Stimulated activated CD4-positive, alpha-beta T cell treated with anti-CD3 and anti-CD28 coated beads, Interleukin-1b, Interleukin-23, amount 100 ng/mL, for 48 hours (primary cell): ENCODE data around the gene RNF217.
"Not testable (repeated sequence)": the region's sequence is repeated elsewhere in the genome, so short reads cannot be mapped to it uniquely, and the experiment has no call there.

Experiments used
- DNase-seq: peaks from one replicate; pipeline ENCODE4 v3.0.0-alpha.2; 2020

The RNF217 gene

DNA sequence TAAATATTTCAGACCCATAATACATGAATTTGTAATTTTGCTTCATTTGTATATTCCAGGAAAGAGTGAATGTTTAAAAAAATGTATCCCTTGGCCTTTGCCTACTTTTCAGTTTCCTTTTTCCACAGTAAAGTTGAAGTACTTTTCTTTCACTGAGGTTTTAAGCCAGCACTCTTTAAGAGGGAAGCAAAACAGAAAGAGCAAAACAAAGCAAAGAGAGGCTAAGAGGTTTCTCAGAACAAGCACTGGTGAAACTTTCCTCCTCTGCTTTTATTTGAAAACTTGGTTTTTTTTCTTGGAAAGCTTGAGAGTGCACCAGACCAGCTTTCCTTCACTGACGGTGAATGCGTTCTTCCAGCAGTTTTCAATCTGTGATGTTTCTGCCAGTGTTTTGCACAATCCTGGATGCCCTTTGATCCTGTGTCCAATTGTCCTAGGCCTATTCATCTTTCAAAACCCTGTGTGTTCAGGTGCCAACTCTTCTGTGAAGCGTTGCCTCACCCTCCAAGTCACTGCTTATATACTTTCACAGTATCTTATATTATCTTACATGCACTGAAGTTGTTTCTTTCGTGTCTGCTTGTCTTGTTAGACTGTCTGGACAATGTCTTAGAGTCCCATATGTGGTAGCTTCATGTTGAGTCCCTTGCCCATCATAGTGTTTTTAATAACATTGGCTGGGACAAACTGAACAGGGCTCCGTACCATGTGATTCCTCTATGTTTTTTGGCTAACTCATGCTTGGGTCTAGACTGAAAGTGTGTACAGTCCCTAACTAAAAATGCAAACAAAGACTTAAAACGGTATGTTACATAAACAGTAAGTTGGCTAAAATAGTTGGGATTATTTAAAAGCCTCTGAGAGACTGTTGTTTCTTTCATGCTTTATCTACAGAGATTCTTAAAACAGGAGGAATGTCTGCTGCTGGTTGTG is 1.9 kb downstream of the RNF217 start:
- no peak for DNase-seq

DNA sequence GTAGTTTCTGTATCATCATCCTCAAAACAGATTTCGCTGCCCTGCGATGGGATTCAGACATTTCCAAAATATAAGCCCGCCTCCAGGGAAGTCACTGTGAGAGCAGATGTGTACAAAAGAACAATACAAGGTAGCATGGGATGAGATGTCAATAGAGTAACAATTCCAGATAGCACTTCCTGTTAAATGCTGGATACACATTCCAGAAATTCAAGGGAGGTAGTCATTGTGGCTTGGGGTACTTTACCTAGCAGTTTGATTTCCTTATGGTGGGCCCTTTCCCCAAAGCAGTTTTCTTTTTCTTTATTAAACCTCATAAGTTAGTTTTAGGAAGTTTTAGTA is 2.5 kb downstream of the RNF217 start:
- DNase-seq = no peak

DNA sequence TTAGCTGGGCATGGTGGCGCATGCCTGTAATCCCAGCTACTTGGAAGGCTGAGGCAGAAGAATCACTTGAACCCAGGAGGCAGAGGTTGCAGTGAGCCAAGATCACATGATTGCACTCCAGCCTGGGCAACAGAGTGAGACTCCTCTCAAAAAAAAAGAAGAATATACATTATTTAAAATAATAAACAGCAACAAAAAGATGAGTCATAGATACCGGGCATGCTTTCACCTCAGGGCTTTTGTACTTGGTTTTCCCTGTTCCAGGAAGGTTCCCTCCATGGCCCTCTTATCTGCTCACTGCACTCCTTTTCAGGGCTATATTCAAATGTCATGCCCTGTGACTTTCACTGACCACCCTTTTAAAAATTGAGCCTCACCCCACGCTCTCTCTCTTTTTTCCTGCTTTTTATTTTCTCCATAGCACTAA is 3.2 kb downstream of the RNF217 start:
- DNase-seq = not testable (repeated sequence)

DNA sequence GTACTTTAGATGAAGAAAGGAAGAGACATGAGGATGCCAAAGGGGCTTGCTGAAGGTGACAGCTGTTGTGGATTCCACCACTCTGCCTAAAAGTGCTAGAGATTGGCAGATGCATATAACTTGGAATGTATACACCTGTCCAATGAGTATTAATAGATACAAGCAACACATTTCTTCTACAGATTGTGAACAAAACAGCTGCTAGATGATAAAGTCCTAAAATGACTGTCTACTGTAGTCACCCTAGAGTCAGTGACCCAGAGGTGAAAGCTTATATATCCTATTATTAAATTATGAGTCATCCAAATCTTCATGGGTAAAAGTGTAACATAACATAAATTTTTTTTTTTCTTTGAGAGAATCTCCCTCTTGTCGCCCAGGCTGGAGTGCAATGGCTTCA is 5.2 kb downstream of the RNF217 start:
- no peak for DNase-seq

DNA sequence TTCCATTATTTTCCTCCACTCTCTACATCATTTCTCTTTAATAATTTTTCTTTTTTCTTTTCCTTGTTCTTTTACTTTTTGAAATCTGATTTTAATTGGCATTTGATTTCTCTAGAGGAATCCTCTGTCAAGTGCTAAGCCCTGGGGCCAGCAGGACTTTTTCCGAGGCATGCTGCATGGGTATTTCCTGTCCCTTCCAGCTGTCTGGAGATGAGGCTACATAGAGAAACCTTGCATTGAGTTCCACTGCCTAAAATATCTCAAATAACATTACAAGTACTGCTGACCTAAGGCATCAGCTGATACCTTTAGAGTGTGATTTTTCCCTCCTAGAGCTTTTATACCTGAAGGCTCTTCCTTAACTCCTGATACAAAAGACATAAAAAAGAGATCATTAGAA is 6.2 kb downstream of the RNF217 start:
- no peak for DNase-seq

DNA sequence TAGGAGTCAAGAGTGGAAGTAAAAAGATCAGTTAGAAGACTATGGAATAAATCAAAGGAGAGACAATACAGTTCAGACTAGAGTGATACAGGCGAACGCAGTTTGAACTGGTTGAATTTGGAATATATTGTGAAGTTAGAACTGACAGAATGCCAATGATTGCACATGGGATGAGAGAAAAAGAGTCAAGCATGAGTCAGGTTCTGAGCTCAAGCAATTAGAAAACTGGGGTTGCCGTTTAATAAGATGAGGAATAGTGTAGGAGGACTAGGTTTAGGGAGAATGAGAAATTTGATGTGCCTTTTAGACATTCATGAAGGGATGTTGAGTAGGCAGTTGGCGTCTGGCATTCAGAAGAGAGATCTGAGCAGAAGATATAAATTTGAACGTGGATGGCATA is 8.0 kb downstream of the RNF217 start:
- no peak for DNase-seq

DNA sequence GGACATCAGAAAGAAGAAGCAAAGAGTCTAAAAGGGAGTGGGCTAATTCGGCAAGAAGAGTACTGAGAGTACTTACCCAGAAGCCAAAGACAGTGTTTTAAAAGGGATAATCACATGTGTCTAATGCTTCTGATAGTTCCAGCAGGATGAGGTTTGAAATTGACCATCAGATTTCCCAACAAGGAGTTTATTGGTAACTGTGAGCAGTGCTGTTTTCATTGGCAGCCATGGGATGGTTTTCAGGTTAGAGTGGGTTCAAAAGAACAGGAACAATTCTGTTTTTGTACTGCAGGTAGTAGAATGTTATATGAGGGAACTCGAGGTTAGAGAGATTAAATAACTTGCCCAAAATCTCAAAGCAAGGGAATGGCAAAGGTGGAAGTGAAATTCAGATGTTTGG is 8.5 kb downstream of the RNF217 start:
- DNase-seq = no peak

DNA sequence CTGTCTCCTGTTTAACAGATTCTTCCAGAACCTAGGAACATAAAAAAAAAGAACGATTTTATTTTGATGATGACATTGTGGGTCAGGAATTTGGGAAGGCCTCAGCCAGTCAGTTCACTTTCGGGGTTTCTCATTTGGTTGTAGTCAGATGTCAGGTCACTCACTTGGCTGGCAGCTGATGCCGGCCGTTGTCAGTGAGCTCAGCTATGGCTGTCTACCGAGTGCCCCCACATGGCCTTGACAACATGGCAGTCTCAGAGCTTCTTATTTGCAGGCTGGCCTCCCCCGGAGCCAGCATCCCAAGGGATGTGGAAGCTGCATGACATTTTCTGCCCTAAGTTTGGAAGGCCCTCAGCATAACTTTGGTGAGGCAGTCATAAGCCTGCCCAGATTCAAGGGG is 11.5 kb downstream of the RNF217 start:
- DNase-seq = no peak

DNA sequence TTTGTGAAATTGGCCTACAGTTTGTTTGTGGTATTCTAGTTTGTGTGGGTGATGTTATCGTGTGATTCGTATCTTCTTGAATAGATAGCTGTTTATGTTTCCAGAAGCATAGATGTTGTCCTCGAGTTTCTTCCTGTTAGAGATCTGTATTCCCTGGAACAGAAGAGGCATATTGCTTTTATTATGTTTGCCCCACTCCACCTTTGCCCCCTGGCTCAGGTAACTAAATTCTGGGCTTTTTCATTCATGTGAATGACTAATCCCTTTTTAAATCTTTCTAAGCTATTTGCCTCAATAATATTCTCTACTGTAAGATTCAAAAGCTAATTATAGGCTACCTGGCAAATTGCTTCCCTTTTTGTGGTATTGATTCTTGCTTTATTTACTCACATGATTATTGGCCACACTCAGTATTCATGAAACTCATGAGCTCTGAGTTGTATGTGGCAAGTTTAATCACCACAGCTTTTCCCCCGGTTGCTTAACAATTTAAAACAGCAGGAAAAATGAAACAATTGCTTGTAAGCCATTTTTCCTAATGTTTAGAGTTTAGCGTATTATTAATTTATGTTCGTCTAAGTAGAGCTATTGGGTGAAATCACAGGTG is 12.6 kb downstream of the RNF217 start:
- DNase-seq = no peak

DNA sequence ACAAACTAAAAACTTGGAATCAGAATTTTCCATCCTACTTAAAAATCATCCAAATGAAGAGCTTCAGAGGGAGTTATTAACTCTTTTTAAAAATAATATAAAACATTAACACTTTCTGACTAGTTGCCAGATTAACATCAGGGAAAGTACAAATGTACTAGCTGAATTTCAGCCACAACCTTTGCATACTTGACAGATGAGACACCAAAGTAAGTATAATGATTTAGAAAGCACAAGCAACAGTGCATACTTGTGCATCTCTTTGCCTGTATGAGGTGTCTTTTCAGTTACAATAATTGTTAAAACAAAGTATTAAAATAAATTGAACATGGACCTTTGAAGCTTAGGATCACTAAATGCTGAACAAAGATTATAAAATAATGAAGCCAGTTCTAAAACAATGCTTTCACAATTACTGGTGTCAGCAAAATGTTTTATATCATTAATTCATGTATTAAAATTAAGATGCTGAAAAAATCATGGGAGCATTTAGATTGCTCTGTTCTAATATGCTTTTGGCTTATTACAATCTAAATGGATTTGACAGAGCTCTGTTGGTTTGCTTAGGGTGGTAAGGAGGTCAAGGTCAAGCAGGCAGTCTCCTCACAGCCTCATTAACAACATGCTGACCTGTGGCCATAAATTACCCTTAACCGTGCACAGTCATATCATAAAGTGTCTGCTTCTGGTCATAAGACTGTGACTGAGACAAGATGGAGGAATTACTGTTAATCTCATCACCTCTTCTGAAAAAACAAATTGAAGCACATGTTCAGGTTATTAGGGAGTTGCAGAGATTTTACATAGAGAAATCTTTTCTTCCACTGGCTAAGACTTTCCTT is 15.1 kb downstream of the RNF217 start:
- no peak for DNase-seq

DNA sequence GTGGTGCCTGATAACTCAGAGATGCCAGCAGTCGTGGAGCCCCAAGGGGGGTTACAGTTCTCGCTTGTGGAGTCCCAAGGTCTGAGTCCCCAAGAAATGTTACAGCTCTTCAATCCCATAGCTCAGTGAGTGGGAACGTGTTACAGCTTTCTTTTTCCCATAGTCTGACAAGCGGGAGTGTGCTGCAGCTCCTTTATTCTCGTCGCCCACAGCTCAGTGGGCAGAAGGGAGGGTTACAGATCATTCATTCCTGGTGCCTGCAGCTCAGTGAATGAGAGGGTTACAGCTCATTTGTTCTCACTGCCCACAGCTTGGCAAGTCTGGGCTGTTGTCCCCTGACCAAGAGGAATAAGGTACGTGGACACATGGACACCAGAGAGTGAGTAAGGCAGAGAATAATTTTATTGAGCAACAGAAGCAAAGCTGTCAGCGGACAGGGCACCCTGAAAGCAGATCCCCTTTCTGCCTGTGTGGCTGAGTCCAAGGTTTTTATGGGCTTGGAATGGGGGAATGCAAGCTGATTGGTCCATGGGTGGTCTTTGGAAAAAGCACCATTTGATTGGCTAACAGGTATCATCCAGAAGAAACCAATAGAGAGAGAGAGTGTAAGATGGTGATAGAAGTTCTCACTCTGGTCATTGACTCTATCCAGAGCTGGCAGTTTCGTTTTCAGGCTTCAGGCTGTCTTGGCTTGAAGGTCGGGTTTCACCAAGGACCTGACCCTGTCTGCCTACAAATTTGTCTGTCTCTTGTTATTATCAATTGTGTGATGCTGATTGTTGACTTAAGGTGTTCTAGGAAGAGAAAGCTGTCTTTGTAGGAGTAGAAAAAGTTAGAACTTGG is 16.4 kb downstream of the RNF217 start:
- DNase-seq = no peak

DNA sequence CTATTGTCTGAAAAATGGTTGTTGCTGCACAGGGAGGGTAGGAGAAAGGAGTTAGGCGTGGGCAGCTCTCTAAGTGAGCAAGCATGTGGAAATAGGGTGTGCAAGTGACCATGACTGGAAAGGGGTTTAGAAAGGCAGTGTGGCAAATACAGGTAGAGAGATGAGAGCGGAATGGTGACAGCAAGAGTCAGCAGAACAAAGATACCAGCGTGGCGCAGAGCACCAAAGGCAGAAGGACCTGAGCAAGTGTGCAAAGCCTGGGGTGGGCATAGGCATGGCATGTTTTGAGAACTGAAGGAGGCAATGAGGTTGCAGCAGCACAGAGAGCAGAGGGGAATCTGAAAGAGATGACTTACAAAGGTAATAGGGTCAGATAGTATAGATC is 17.0 kb downstream of the RNF217 start:
- DNase-seq = no peak

DNA sequence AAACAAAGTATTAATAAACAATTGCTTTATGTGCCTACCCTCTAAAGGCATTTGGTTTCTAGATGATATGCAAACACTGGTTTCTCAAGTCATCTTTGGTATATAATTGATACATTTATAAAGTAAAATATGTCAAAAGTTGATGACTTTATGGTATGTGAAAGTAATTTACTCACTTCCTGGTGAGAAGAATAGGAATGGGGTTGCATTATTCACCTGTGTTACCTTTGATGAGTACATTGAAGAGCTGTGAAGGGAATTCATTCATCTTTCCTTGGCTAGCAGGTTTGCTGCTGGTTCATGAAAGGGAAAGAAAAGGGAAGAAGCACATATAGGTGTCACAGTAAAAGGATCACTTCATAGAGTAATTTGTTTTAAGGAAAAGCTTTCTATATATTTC is 20.4 kb downstream of the RNF217 start:
- no peak for DNase-seq

DNA sequence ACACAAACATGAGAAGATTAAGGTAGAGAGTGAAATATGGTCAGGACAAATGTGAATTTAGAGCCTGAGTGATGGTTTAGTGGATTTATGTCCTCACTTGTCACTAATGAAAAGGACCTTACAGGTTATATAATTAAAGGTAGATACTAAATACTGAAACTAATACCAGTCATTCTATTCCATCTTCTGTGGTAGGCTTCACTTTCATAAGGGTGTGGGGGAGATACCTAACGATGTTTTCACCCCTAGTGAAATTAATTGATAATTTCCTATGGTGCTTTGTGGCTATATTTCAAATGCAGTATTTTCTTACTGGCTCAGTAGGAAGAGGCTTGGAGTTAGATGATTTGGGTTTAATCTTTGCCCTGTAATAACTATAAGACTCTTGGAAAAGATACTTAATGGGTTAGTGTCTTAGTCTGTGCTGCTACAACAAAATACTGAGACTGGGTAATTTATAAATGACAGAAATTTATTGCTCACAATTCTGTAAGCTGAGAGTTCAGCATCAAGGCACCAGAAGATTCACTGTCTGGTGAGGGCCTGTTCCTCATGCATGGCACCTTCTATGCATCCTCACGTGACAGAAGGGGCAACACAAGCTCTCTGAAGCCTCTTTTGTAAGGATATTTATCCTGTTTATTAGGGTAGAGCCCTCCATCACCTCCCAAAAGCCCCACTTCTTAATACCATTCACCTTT is 21.3 kb downstream of the RNF217 start:
- DNase-seq = no peak

DNA sequence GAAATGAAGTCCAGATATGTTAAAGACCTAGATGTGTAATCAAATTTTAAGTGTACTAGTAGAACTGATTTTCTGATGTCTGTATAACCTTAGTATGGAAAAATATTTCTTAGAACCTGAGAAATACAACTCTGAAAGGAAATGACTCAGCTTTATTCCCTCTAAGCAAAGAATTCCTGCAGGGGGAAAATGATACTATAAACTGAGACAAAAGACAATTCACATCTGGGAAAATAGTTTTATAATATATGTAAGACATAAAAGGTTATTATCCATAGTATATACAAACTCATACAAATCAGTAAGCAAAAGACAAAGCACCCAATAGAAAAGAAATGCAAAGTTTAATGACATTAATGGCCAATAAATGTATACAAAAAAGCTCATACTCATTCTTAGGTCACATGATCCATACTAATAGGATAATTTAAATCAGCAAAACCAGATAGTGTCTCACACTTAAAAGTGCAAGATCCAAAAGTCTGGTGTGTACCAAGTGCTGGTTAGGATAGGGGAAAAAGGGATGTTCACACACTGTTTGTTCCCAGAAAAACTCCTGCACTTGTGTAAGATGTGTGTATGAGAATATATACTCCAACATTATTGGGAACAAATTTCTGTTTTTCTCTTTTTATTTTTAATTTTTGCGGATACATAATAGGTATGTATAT is 22.6 kb downstream of the RNF217 start:
- DNase-seq = no peak

DNA sequence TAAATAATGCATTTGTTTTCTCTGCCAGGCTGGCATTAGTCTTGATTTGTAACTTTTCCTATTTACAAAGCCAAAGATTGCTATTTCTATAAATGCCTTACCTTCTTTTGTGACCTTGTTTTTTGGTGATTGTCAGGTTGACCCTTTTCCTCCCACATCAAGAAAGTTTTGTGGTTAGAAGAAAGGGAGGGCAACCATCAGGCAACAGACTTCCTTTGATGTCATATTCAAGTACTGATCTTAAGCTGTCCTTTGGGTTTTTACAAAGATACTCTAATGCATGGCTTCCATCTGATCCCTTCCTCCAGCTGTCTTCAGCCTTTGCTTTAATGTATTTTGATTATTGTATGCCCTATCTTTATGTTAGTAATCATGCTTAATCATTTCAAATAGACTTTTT is 23.9 kb downstream of the RNF217 start:
- no peak for DNase-seq

DNA sequence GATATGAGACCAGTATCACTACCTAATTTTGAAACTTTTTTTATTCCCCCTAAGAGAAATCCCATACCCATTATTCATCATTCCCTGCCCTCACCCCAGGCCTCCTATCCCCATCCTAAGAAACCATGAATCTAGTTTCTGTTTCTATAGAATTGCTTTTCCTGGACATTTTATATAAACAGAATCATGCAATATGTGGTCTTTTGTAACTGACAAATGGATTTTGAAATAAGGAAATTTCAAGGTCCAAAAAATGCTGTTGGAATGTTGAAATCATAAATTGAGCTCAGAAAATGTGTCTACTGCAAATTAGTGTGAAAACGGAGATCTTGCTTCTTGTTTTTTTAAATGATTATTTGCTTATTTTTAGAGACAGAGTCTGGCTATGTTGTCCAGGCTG is 25.1 kb downstream of the RNF217 start:
- no peak for DNase-seq

DNA sequence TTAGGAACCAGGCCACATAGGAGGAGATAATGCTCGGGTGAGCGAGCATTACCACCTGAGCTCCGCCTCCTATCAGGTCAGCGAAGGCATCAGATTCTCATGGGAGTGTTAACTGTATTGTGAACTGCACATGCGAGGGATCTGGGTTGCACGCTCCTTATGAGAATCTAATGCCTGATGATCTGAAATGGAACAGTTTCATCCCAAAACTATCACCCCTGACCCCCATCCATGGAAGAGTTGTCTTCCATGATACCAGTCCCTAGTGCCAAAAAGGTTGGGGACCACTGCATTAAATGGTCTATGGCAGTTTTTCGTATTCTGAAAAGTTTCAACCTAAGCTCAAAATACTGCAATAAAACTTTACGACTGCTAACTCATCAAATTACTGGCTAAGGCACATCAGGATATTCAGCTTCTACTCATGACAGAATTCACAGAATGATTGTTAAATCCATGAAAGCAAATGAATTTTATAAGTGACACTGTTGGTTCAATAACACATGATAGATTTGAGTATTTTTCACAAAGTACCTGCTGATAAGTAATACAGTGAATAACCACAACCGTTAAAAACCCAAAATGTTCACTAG is 25.9 kb downstream of the RNF217 start:
- no peak for DNase-seq

DNA sequence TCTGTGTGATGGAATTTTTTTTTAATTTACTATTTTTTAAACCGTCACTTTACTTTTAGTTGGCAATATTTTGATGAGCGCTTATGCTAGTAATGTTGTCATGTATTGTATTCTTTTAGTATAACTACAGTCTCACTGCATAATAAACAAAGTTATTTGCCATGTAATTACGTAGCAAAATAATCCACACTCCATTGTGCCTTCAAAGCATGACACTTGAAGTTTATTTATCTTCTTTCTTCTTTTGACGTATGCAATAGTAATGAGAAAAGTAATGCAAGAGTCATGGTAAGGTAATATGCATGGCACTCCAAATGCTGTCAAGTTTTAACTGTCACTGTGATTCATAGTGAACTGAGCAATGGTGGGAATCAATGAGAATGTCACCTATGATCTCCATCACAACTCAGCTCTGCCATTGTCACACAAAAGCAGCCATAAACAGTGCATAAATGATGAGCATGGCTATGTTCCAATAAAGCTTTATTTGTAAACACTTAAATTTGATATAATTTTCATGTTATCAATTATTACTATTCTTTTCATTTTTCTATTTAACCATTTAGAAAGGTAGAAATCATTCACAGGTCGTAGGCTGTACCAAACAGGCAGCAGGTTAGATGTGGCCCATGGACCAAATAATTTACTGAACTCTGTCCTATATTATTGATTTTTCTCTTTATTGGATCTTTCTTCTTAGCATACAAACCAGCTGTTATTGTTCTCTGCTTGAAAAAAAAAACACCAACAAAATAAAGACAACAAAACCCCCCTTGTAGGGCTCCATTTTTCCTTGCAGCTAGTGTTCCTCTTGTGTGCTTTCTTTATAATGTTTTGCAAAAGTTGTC is 27.1 kb downstream of the RNF217 start:
- DNase-seq = no peak

DNA sequence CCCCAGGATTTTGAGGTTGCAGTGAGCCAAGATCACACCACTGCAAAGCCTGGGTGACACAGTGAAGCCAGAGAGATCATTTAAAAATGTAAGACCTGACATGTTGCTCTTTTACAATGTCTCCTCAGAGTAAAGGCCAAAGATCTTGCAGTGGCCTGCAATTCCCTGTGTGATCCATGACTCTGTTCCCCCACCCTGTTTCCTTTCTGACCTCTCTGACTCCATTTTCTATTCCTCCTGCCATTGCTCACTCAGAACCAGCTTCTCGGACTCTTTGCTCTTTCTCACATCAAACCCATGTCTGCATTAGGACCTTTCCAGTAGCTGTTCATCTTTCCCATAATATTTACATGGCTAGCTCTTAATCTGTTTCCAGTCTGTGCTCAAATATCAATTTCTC is 28.8 kb downstream of the RNF217 start:
- no peak for DNase-seq
